GM19035 (cell line): ENCODE measurements around the gene OR5K4.
"Not testable (repeated sequence)": the region's sequence is repeated elsewhere in the genome, so short reads cannot be mapped to it uniquely, and the experiment has no call there.

Experiments used
- ATAC-seq: cut with Tn5 transposase; IDR thresholded peaks from one replicate; pipeline ENCODE4 v1.9.1; 2021; ENCODE audit not compliant: unreplicated experiment

Gene OR5K4

GRCh38 chr3:98371186-98371585 lies 17.5 kb downstream of the OR5K4 start:
- ATAC-seq = no peak

DNA sequence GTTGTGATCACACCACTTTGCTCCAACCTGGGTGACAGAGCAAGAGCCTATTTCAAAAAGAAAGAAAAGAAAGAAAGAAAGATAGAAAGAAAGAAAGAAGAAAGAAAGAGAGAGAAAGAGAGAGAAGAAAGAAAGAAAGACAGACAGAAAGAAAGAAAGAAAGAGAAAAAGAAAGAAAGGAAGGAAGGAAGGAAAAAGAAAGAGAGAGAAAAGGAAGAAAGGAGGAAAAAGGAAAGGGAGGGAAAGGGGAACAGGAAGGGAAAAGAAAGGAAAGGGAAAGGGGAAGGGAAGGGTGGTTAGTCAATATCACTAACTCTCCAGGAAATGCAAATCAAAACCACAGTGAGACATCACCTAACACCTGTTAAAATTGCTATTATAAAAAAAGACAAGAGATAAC lies 18.2 kb downstream of the OR5K4 start:
- ATAC-seq = no peak

GRCh38 chr3:98372445-98372844 lies 18.8 kb downstream of the OR5K4 start:
- no peak for ATAC-seq

DNA sequence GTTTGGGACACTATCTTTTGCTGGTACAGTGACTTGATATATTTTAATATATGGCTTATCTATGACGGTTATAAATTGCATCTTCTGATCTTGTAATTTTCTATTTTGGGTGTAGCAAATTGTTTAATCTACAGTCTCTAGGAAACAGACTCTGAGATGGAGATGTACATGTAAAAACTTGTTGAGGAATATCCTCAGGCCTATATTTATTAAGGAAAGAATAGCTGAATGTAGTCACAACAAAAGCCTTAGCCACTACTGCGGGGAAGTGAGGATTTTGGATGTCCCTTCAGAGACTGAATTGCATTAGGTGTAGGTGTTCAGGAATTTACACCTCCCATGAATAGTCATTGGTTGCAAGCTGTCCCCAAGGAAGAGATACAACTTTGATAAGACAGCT lies 23.0 kb downstream of the OR5K4 start:
- no peak for ATAC-seq

DNA sequence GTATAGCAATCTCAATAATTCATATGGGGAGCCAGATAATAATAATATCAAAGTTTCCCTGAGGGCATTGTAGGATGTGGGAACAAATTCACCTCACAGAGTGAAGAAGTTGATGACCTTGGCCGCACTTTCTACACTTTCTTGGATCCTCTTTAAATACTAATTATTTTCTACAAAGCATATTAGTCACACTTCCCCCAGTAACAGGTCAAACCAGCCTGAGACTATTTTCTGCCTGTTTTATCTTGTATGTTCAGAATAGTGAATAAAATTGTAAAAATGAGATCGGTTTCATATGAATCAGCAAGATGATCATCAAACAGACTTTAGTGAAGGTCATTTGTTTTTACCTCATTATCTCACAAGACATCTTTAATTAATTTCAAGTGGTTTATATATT lies 34.5 kb downstream of the OR5K4 start:
- no peak for ATAC-seq

GRCh38 chr3:98390366-98390765 lies 36.7 kb downstream of the OR5K4 start, which contains the start of gene OR5K3:
OR5K3 (plus strand) TSS chr3:98390666; CDS start chr3:98390666, 0 bp downstream.
- no peak for ATAC-seq

DNA sequence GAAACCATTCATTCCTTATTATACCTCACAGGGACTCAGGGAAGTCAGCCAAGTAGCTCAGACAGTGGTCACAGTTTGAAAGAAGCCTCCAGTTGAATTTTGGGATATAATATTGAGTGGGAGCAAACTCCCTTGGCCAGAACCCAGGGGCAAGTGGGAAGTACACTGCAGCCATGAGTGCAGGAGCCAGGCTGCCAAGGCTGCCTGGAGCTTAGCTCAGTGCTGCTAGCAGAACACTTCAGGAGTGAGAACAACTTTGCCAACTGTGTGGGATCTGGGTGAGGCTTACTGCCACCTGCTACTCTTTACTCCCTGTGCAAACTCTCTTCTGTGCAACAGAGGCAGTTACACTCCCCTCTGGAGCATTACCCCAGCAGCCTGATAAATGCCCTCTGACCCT lies 41.4 kb downstream of the OR5K4 start:
- no peak for ATAC-seq

DNA sequence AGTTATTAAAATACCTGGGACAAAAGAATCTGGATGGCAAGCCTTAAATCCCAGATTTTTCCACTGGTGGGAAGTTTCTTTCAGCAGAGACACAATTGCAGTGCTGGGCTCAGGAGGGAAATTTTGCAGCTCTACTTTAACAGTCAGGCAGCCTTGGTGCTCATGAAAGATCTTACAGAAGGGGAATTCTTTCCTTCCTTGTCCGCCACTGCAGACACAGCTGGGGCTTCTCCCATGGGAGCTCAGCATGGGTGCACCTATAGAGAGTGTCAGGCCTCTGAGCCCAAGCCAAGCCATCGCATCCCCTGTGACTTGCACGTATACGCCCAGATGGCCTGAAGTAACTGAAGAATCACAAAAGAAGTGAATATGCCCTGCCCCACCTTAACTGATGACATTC lies 42.8 kb downstream of the OR5K4 start:
- ATAC-seq = not testable (repeated sequence)

- no peak for ATAC-seq
These were observed 44.9 kb downstream of the OR5K4 start for GRCh38 chr3:98398513-98398912.

GRCh38 chr3:98402507-98402906 lies 48.9 kb downstream of the OR5K4 start:
- ATAC-seq = no peak

DNA sequence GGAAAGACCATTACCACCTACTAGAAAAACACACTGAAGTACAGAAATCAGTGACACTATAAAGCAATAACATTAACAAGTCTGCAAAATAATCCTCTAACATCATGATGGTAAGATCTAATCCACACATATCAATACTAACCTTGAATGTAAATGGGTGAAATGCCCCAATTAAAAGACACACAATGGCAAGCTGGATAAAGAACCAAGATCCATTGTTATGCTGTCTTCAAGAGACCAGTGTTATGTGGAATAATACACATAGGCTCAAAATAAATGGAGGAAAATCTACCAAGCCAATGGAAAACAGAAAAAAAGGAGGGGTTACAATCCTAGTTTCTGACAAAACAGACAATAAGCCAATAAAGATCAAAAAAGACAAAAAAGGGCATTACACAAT lies 50.4 kb downstream of the OR5K4 start:
- no peak for ATAC-seq
